Glomerular visceral epithelial cell (primary cell): ENCODE results near the gene EPS15.
A peak's percentile ranks its signal among the peaks of the same experiment; 100 is the strongest.
"Not testable (repeated sequence)": the region's sequence is repeated elsewhere in the genome, so short reads cannot be mapped to it uniquely, and the experiment has no call there.

Source experiments
- DNase-seq: peaks from one replicate; pipeline ENCODE4 v3.0.0-alpha.2; 2016; ENCODE audit errors: extremely low spot score

Gene EPS15

GRCh38 chr1:51514733-51515132, 4.3 kb downstream of the EPS15 start:
- DNase-seq, result no peak

DNA sequence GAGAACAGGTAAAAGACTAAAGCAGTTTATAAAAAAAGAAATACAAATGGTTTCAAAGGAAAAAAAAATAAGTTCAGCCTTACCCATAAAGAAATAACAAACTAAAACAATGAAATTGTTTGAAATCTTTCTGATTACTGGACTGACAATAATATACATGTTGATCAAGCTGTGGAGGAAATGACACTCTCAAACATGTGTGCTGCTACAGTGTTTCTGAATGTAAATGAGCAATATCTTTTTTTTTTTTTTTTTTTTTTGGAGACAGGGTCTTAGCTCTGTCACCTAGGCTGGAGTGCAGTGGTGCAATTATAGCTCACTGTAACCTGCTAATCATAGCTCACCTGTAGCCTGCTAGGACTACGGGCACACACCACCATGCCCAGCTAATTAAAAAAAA, 6.5 kb downstream of the EPS15 start:
- no peak for DNase-seq

DNA sequence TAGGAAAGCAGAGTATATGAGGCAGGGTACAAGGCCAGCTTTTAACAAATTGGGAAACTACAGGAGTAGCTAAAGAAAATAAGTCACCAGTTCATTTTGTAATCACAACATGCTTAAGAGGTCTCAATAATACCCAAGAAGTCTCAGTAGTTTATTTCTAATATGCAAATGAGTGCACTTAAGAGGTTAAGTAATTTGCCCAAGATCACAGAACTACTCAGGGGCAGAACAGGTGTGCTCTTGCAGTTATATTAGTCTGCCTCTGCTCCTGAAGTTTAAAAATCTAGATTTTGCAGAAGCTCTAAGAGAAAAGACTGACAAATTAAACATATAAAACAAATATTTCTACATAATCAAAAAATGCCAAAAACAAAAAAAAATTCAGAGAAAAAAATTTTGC, 6.9 kb downstream of the EPS15 start:
- no peak for DNase-seq

- no peak for DNase-seq
Measured at GRCh38 chr1:51509773-51510172, 9.3 kb downstream of the EPS15 start.

DNA sequence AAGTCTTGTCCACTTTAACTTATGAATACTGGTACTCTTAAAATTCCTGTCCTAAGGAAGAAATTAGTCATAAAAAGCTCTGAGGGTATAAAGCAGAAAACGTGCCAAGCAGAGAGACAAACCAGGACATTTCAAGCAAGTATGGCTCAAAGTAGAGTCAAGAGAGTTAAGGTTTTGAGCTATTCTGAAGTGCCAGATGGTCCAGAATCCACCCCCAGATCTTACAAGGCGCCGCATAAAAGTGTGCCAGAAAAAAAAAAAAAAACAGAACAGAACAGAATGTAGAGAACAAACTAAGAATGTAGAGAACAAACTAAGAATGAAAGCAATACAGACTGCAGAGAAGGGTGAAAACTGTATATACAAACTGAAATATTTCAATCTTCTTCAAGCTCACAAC, 12.5 kb downstream of the EPS15 start:
- peak; percentile 29 for DNase-seq

DNA sequence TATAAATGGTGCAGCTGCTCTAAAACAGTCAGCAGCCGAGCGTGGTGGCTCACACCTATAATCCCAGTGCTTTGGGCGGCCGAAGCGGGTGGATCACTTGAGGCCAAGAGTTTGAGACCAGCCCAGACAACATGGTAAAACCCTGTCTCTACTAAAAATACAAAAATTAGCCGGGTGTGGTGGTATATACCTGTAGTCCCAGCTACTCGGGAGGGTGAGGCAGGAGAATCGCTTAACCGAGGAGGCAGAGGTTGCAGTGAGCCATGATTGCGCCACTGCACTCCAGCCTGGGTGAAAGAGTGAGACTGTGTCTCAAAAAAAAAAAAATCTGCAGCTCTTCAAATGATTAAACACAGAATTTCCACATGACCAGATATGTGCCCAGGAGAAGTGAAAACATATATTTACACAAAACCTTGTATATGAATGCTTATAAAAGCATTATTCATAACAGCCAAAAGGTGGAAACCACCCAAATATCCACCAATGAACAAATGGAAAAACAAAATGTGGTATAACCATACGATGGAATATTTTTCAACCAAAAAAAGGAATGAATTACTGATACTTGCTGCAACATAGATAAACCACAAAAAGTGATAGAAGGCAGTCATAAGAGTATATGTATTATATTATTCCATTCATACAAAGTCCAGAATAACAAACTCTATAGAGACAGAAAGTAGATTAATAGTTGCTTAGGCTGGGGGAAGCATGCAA, 14.1 kb downstream of the EPS15 start:
- DNase-seq, result no peak

GRCh38 chr1:51501218-51501630, 17.8 kb downstream of the EPS15 start:
- not testable (repeated sequence) for DNase-seq

GRCh38 chr1:51499694-51500093, 19.4 kb downstream of the EPS15 start:
- DNase-seq, result no peak

GRCh38 chr1:51498924-51499323, 20.1 kb downstream of the EPS15 start:
- DNase-seq, result no peak

GRCh38 chr1:51497340-51497739, 21.7 kb downstream of the EPS15 start:
- no peak for DNase-seq

DNA sequence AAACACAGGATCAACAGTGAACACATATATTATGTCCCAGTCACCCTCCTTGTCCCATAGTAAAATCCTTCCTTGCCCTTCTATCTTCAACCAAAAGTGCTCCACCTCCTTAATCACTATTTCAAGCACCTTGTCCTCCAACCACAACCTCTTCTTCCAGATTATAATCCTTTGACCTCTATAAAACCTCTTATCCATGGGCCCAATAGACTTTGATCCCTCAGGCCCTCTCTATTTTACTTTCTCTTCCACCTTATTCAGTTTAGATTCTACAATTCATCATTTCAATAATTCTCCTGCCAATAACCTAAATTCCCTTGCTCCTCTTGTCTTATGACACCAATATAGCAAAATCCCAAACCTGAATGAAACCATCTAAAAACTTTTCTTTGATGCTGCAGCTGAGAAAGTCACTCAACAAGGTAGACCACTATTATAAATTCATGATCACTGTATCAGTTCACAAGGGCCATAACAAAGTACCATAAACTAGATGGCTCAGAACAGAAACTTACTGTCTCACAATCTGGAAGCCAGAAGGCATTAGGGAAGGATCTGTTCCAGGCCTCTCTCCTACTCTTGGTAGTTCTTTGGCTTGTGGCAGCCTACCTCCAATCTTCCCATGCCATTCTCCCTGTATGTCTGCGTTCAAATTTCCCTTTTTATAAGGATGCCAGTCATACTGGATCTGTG, 24.8 kb downstream of the EPS15 start:
- no peak for DNase-seq

DNA sequence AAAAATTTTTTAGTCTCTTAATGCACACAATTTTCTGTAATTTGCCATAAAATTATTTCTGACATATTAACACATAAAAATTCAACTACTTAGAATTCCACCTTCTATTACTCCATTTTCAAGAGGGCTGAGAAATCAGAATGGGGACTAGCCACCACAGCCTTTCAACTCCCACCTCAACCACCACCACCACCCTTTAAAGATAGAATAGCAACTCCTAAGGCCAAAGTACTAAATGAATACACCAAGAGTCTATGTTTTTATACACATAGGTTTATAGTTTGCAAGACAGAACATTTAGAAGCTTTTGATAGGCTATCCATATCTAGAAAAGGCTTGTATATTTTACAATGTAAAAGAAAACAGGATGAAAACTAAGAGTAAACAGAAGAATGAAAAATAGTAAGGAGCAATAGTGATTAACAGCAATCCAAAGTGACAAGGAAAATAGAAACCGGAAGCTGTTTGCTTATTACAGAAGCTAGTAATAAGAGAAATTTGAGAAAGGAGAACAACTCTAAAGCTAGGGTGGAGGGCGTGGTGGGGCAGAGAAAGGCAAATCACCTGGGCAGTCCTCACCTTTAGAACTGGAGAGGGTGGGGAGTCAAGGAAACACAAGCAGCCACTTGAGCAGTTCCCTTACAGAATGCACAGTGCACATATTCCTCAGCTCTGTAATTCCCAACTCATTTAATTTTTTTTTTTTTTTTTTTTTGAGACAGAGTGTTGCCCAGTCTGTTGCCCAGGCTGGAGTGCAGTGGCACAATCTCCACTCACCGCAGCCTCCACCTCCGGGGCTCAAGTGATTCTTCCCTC, 27.7 kb downstream of the EPS15 start:
- DNase-seq, result no peak

DNA sequence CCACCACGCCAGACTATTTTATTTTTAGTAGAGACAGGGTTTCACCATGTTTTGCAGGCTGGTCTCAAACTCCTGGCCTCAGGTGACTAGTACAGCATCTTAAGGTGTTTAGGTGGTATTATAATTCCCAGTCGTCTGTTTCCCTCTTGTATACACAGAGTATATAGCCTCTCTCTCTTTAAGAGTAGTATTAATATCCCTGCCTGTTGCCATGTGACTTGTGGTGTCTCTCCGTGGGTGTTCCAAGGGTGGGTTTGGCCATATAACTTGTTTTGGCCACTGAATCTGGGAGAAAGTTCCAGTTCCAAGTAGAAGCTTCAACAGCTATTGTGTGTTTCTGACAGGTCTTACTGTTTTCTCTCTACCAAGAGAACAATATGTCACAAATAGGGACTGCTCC, 29.6 kb downstream of the EPS15 start:
- DNase-seq, result no peak

DNA sequence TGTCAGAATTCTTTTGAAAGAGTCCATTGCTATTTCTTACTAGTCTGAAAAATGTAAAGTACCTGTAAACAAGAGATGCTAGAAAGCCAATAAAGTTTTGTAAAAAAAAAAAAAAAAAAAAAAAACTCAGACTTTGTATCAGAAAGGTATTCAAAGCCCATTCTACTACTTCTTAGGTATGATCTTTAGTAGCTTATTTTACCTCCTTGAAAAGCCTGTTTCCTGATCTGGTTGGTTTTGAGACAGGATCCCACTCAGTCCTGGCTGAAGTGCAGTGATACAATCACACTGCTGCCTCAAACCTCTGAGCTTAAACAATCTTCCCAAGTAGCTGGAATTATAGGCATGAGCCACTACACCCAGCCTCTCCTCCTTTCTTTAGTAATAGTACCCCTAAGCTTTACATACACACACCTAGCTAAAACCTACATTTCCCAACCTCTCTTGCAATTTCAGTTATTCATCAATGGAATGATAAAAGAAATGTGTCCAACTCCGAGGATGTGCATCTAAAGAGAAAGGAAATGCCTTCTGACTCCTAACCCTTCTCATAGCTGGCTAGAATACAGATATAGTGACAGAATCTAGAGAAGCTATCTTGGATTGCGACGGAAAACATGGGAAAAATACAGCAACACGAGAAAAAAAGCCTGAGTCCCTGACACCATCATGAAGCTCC, 30.6 kb downstream of the EPS15 start:
- peak; percentile 6 for DNase-seq

DNA sequence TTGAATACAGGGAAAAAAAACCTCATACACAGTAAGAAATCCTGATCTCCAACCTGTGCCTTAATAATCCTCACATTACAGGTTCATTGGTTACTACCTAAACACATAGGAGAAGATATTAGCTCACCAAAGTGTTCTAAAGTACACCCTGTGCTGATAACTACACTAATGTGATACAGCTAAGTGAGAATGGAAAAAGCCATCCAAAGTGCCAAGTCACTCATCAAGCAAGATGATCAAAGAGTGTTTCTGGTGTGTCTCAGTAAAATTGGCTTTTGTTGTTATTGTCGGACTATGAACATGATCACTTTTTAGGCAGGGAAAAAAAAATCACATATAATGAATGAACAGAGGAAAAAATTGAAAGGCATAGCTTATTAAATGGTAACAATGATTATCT, 31.4 kb downstream of the EPS15 start:
- no peak for DNase-seq

- peak; percentile 66 for DNase-seq
Measured at GRCh38 chr1:51484591-51484990, 34.5 kb downstream of the EPS15 start.

DNA sequence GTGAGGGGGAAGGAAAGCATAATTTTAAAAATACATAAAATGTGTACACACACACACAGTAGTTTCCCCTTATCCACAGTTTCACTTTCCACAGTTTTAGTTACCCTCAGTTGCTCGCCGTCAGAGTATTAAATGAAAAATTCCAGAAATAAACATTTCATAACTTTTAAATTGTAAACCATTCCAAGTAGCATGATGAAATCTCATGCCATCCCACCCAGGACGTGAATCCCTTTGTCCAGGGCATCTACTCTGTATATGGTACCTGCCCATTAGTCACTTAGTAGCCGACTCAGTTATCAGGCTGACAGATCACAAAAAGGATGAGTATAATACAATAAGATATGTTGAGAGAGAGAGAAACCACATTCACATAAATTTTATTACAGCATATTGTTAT, 36.2 kb downstream of the EPS15 start:
- no peak for DNase-seq

DNA sequence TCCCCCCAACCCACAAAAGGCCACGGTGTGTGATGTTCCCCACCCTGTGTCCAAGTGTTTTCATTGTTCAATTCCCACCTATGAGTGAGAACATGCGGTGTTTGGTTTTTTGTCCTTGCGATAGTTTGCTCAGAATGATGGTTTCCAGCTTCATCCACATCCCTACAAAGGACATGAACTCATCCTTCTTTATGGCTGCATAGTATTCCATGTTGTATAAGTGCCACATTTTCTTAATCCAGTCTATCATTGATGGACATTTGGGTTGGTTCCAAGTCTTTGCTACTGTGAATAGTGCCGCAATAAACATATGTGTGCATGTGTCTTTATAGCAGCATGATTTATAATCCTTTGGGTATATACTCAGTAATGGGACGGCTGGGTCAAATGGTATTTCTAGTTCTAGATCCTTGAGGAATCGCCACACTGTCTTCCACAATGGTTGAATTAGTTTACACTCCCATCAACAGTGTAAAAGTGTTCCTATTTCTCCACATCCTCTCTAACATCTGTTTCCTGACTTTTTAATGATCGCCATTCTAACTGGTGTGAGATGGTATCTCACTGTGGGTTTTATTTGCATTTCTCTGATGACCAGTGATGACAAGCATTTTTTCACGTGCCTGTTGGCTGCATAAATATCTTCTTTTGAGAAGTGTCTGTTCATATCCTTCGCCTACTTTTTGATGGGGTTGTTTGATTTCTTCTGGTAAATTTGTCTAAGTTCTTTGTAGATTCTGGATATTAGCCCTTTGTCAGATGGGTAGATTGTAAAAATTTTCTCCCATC, 44.0 kb downstream of the EPS15 start:
- DNase-seq, result not testable (repeated sequence)

DNA sequence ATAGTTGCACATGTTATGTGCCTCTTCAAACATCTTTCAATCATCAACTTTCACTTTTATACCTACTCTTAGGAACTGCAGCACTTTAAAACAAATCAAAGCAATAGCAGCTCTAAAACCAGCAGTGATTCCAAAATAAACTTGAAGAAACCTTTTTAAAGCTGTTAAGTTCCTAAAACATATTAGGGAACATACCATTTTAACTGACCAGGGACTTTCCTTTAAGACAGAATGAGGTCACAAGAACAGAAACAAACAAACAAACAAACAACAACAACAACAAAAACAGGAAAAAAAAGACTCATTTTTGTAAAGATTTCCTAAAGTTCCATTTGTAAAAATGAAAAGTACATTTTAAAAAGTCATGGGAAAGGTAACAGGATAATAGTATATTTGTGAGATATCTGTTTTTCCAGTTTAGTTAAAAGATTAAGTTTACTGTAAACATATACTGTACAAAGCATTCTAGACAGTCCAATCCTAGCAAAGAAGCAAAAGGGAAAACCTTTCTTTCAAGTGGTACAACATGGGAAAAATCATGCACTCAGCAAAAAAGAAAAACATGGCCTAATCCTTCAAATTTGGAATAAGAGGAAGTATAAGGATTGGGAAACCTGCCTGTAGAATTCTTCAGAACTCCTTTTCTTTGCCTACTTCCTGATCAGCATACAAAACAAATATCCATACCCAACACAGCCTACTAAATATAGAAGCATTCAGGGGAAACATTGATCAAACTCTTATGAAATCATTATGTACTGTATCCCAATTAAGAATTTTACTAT, 45.5 kb downstream of the EPS15 start:
- DNase-seq, result no peak

- DNase-seq, result no peak
Measured at GRCh38 chr1:51472359-51472758, 46.7 kb downstream of the EPS15 start.

DNA sequence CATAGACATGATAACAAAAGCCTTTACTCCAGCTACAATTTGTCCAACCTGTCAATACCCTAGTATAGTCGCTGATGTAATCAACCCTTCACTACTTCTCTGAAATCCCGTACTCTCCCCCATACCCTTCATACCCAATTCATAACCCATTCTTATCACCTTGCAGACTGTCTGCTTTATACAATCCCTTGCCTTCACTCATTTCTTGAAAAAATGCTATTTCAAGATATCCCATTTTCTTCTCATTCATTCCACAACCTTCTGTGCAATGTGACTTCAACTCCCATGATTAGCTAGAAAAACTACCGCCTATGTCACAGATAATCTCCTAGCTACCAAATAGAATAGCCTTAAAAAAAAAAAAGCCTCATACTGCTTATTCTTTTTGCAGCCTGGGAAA, 49.5 kb downstream of the EPS15 start:
- no peak for DNase-seq
